ENCODE measurements around the gene CNTNAP5. TPM values are rescaled to one million over a fixed set of nuclear protein-coding genes. Genes with fewer than 3 reads are reported as not detected.

Gene CNTNAP5
- total and polyA plus RNA-seq, 2 of the 8 experiments (the other 6 are each of a cell fraction or from before 2014, with no cell fraction given): 0.11 to 0.76 TPM

DNA sequence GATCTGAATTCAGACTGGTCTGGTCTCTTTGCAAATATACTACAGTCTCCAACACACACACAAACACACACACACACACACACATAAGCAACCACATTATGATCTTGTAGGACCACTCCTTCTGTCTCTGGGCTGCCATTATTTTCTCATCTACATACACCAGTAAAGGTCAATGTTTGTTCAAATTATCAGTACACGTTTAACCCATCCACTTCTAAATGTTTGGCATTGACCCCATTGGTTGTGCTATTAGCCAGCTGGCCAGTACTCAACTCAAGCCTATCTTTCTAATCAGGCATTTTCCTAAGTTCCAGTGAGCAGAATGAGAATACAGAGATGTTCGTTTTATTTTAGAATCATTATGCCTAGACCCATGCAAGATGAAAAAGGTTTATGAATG, 186.4 kb downstream of the CNTNAP5 start:
- H3K14ac ChIP-seq (ENCODE audit: insufficient read length): no peak overlapping the region
- no peak overlapping the region for H2BK120ac ChIP-seq (replicated peaks; ENCODE audit: low read depth, low read length)
- H4K8ac ChIP-seq (ENCODE audit: extremely low read depth, insufficient read depth, low read length): no peak overlapping the region
- no peak for DNase-seq (ENCODE audit: low read depth in 1 of 2, low spot score in 2 of 2)
- no peak for FAIRE-seq
- H3K79me1 ChIP-seq (ENCODE audit: low read depth, low read length): no peaks in the 10 kb centered on the region
- H3K4me1 ChIP-seq (replicated peaks in 1 of 4; ENCODE audit: control insufficient read depth in 3 of 4, insufficient read depth in 4 of 4, low read length in 3 of 4): no peaks in the 10 kb centered on the region; a peak in 1 of 7 replicates
- no peak overlapping the region for H3K4me3 ChIP-seq (ENCODE audit: extremely low read depth in 1 of 4, insufficient read depth in 2 of 4, low read depth in 3 of 4, low read length in 4 of 4)
- no peak overlapping the region for H3K56ac ChIP-seq (replicated peaks; ENCODE audit: insufficient read length, low read depth, low read length)
- H3K18ac ChIP-seq (ENCODE audit: extremely low read depth, low read length): no peak overlapping the region
- no peak overlapping the region for H3K23ac ChIP-seq (ENCODE audit: insufficient read length)
- H3K23me2 ChIP-seq (ENCODE audit: low read depth, low read length): no peaks in the 10 kb centered on the region
- no peak overlapping the region for H3K9ac ChIP-seq (replicated peaks in 1 of 4; ENCODE audit: extremely low read depth in 1 of 4, low read depth in 3 of 4, low read length in 3 of 4)
- H4K91ac ChIP-seq (replicated peaks; ENCODE audit: insufficient read length, low read length): no peak overlapping the region
- no peaks in the 10 kb centered on the region for H3K79me2 ChIP-seq (ENCODE audit: control insufficient read depth in 1 of 2, insufficient read depth in 2 of 2, low read length in 2 of 2)
- H4K5ac ChIP-seq (ENCODE audit: insufficient read length, low read depth, low read length): no peak overlapping the region
- no peak overlapping the region for H2AK5ac ChIP-seq (ENCODE audit: low read depth, low read length)
- H3K4me2 ChIP-seq (ENCODE audit: insufficient read depth in 1 of 2, low read depth in 2 of 2, low read length in 2 of 2): no peak overlapping the region
- H3K27ac ChIP-seq (ENCODE audit: low read depth, low read length): no peak overlapping the region
- ChIA-PET POLR2A (ENCODE audit: partially characterized antibody) (no interaction called here), CTCF (ENCODE audit: partially characterized antibody) (no interaction called here)
- H3K36me3 ChIP-seq (ENCODE audit: control insufficient read depth in 2 of 4, insufficient read depth in 4 of 4, low read length in 3 of 4): no peaks in the 10 kb centered on the region; a peak in 1 of 8 replicates
- no peaks in the 10 kb centered on the region for H4K20me1 ChIP-seq (replicated peaks in 1 of 2; ENCODE audit: control insufficient read depth in 1 of 2, insufficient read depth in 2 of 2, low read length in 2 of 2)
- H2AFZ ChIP-seq (ENCODE audit: low read length): no peak overlapping the region
- 85% methylated on average over 2 of the region's 2 CpGs; no CpG with 5 or more reads in 1 of the 2 experiments for WGBS, 2 experiments (ENCODE audit: extremely low coverage in 1 of 2, insufficient coverage in 1 of 2, insufficient read length in 1 of 2, insufficient replicate concordance in 2 of 2, low coverage in 1 of 2, low lambda C conversion rate in 2 of 2, missing lambda C conversion rate in 1 of 2)
- no peak overlapping the region for H2BK5ac ChIP-seq (ENCODE audit: low read depth, low read length)
- H2BK15ac ChIP-seq (ENCODE audit: low read length): no peak overlapping the region
- H3K4ac ChIP-seq (replicated peaks; ENCODE audit: insufficient read length, low read depth, low read length): no peak overlapping the region
- no peaks in the 10 kb centered on the region for H3K9me3 ChIP-seq (ENCODE audit: insufficient read depth in 2 of 2, low read depth in 1 of 2, low read length in 1 of 2)
- H3K27me3 ChIP-seq (replicated peaks in 1 of 4; ENCODE audit: control insufficient read depth in 3 of 4, extremely low read depth in 1 of 4, insufficient read depth in 3 of 4, low read length in 3 of 4): no peaks in the 10 kb centered on the region
- no peak overlapping the region for H2BK20ac ChIP-seq (ENCODE audit: low read length)
- no peak overlapping the region for H2BK12ac ChIP-seq (ENCODE audit: low read depth, low read length)
- TF ChIP-seq SIRT6 (IDR thresholded peaks at IDR 0.05; ENCODE audit: low read length) (no peak), TCF12 (IDR thresholded peaks at IDR 0.05; ENCODE audit: low read depth, low read length) (no peak)

Measured in H1 (cell line).